ENCODE results near the gene GSTM4.

DNA sequence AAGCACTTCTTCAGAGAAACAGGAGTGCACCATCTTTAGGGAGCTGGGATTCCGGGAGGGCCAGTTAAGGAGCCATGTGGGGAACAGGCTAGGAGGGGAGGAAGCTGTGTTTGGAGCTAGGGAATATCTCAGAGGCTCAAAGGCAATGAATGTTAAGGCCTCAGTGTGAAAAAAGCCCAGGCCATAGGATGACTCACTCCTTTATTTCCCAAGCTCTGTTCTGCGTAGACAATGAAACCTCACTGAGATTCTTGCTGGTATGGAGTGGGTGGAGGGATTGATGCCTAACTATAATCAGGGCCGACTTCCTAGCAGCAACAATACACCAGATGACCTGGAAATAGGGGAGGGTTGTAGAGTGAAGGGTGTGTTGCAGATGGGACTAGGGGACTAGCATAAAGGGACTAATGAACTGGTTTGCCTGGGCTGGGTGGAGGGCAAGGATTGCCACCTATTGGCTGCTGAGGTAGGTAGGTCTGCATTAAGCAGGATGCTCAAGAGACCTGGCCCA is 38.6 kb upstream of the GSTM4 start:
- TF ChIP-seq, protein P1, sequence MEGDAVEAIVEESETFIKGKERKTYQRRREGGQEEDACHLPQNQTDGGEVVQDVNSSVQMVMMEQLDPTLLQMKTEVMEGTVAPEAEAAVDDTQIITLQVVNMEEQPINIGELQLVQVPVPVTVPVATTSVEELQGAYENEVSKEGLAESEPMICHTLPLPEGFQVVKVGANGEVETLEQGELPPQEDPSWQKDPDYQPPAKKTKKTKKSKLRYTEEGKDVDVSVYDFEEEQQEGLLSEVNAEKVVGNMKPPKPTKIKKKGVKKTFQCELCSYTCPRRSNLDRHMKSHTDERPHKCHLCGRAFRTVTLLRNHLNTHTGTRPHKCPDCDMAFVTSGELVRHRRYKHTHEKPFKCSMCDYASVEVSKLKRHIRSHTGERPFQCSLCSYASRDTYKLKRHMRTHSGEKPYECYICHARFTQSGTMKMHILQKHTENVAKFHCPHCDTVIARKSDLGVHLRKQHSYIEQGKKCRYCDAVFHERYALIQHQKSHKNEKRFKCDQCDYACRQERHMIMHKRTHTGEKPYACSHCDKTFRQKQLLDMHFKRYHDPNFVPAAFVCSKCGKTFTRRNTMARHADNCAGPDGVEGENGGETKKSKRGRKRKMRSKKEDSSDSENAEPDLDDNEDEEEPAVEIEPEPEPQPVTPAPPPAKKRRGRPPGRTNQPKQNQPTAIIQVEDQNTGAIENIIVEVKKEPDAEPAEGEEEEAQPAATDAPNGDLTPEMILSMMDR (conservative IDR thresholded peaks at IDR 0.05) = 0 out of 2 replicates have a peak, but pooled peaks have one; percentile 18
- no peak for TF ChIP-seq EZH2 (IDR thresholded peaks at IDR 0.05; ENCODE audit: low read depth)

Measured in PC-9 (cell line).